Uterus (tissue), 2 donors: ENCODE data around the gene TAS2R43.

Experiments
- POLR2A ChIP-seq, 2 donors: fragments of 450-650 bp; IDR thresholded peaks; one replicate each; pipeline ENCODE4 v1.6.1; 2016; ENCODE audit warnings: antibody characterized with exemption in 2 of 2, mild to moderate bottlenecking in 1 of 2, moderate library complexity in 1 of 2
- TF ChIP-seq, protein P1 (sequence below), 4 experiments: fragments of 200-600 bp in 2 of 4; fragments of 450-650 bp in 2 of 4; sonication (generic) in 2 of 4; IDR thresholded peaks; one replicate each; pipeline ENCODE4 v1.5.1; 2016 to 2019; ENCODE audit warnings: antibody characterized with exemption in 4 of 4, mild to moderate bottlenecking in 2 of 4, moderate library complexity in 1 of 4

- TF ChIP-seq, protein P1, sequence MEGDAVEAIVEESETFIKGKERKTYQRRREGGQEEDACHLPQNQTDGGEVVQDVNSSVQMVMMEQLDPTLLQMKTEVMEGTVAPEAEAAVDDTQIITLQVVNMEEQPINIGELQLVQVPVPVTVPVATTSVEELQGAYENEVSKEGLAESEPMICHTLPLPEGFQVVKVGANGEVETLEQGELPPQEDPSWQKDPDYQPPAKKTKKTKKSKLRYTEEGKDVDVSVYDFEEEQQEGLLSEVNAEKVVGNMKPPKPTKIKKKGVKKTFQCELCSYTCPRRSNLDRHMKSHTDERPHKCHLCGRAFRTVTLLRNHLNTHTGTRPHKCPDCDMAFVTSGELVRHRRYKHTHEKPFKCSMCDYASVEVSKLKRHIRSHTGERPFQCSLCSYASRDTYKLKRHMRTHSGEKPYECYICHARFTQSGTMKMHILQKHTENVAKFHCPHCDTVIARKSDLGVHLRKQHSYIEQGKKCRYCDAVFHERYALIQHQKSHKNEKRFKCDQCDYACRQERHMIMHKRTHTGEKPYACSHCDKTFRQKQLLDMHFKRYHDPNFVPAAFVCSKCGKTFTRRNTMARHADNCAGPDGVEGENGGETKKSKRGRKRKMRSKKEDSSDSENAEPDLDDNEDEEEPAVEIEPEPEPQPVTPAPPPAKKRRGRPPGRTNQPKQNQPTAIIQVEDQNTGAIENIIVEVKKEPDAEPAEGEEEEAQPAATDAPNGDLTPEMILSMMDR (IDR thresholded peaks at IDR 0.05): no peak
- TF ChIP-seq POLR2A (IDR thresholded peaks at IDR 0.05): no peak
Measured at GRCh38 chr12:11055306-11055705, 36.8 kb downstream of the TAS2R43 start.
